Neutrophil (primary cell): ENCODE results near the gene TNRC18.
"Not testable (repeated sequence)": the region's sequence is repeated elsewhere in the genome, so short reads cannot be mapped to it uniquely, and the experiment has no call there.

Experiments
- H3K27ac ChIP-seq: fragments of 200-600 bp; sonication (generic); 2 replicates; pipeline ENCODE4 v1.5.1; 2016; ENCODE audit warnings: mild to moderate bottlenecking, moderate library complexity
- H3K27me3 ChIP-seq: fragments of 200-600 bp; sonication (generic); 2 replicates; pipeline ENCODE4 v1.6.0; 2016; ENCODE audit warnings: mild to moderate bottlenecking
- H3K36me3 ChIP-seq: fragments of 200-600 bp; sonication (generic); 2 replicates; pipeline ENCODE4 v1.5.1; 2017
- H3K4me1 ChIP-seq, 2 experiments: fragments of 200-600 bp in 1 of 2; sonication (generic) in 1 of 2; 1 replicate in 1 of 2; 2 replicates in 1 of 2; pipeline versions ENCODE4 v1.5.1 to v1.6.1; 2013 to 2016; ENCODE audit warnings: low read depth in 1 of 2, low read length in 1 of 2, mild to moderate bottlenecking in 1 of 2, moderate library complexity in 1 of 2; ENCODE audit not compliant: control insufficient read depth in 1 of 2, insufficient read depth in 1 of 2
- H3K4me3 ChIP-seq, 2 experiments: fragments of 200-600 bp in 1 of 2; sonication (generic) in 1 of 2; 1 replicate in 1 of 2; 2 replicates in 1 of 2; pipeline ENCODE4 v1.5.1; 2013 to 2016; ENCODE audit warnings: low read depth in 1 of 2, low read length in 1 of 2, mild to moderate bottlenecking in 1 of 2, moderate library complexity in 1 of 2
- H3K9me3 ChIP-seq: fragments of 200-600 bp; sonication (generic); 2 replicates; pipeline ENCODE4 v1.5.1; 2016
- CTCF ChIP-seq: fragments of 200-600 bp; sonication (generic); IDR thresholded peaks from 2 replicates; pipeline ENCODE4 v1.5.1; 2016; ENCODE audit warnings: antibody characterized with exemption

Gene TNRC18

GRCh38 chr7:5367661-5368060, 56.0 kb downstream of the TNRC18 start:
- Histone ChIP-seq H3K27me3 (no peaks in the 10 kb centered on the region), H3K36me3 (peaks cover 70% of the 10 kb centered on the region), H3K4me3 (no peak overlapping the region), H3K9me3 (no peaks in the 10 kb centered on the region), H3K4me1 (peaks cover 0 to 7% of the 10 kb centered on the region in 2 experiments), H3K27ac (no peak overlapping the region)
- no peak for TF ChIP-seq CTCF

- not testable (repeated sequence) for H3K4me1 ChIP-seq, H3K27me3 ChIP-seq, H3K4me3 ChIP-seq, H3K9me3 ChIP-seq
- Histone ChIP-seq H3K27ac (peak overlapping the region; percentile 27), H3K36me3 (peaks cover 70% of the 10 kb centered on the region)
- TF ChIP-seq CTCF = peak; percentile 74
Measured at GRCh38 chr7:5365976-5366625, 57.5 kb downstream of the TNRC18 start.

- H3K27me3 ChIP-seq = no peaks in the 10 kb centered on the region
- H3K36me3 ChIP-seq = peaks cover 70% of the 10 kb centered on the region
Measured at GRCh38 chr7:5363729-5364128, 59.9 kb downstream of the TNRC18 start.

GRCh38 chr7:5362466-5362865, 61.2 kb downstream of the TNRC18 start:
- no peak overlapping the region for H3K4me3 ChIP-seq

More at GRCh38 chr7:5363729-5364128, 59.9 kb downstream of the TNRC18 start:
- H3K9me3 ChIP-seq = no peaks in the 10 kb centered on the region
- peak overlapping the region; percentile 55 for H3K27ac ChIP-seq
- no peak overlapping the region for H3K4me3 ChIP-seq
- no peak for TF ChIP-seq CTCF
- H3K4me1 ChIP-seq = peaks cover 0 to 7% of the 10 kb centered on the region in 2 experiments

GRCh38 chr7:5361446-5362127, 62.0 kb downstream of the TNRC18 start:
- no peaks in the 10 kb centered on the region for H3K9me3 ChIP-seq
- H3K27me3 ChIP-seq = no peaks in the 10 kb centered on the region
- peaks cover 0 to 7% of the 10 kb centered on the region in 2 experiments for H3K4me1 ChIP-seq
- no peak overlapping the region for H3K4me3 ChIP-seq
- no peak overlapping the region for H3K27ac ChIP-seq
- TF ChIP-seq CTCF = no peak
- peaks cover 84% of the 10 kb centered on the region for H3K36me3 ChIP-seq

More at GRCh38 chr7:5362466-5362865, 61.2 kb downstream of the TNRC18 start:
- H3K27ac ChIP-seq = no peak overlapping the region
- no peaks in the 10 kb centered on the region for H3K9me3 ChIP-seq
- H3K27me3 ChIP-seq = no peaks in the 10 kb centered on the region
- peaks cover 0 to 7% of the 10 kb centered on the region in 2 experiments for H3K4me1 ChIP-seq
- peaks cover 82% of the 10 kb centered on the region for H3K36me3 ChIP-seq
- no peak for TF ChIP-seq CTCF
